IMR-90 (cell line): ENCODE measurements around the gene ACSBG1. TPM values are rescaled to one million over a fixed set of nuclear protein-coding genes. Genes with fewer than 3 reads are reported as not detected.

Source experiments
- ATAC-seq: fragments of 200-7000 bp; cut with Tn5 transposase; 2 replicates; pipeline ENCODE4 v1.9.1; 2020; ENCODE audit warnings: low read depth, mild to moderate bottlenecking, moderate library complexity
- BruUV-seq: library from RNA; stranded (reverse); fragments of 400-500 nt; replicated peaks from 2 replicates; lab custom pipeline; 2021; lab: Mats Ljungman, UMichigan
- CTCF ChIA-PET: fragments of 300-600 bp; formaldehyde crosslinking; extraction: SDS; loops from one replicate; lab custom pipeline; 2021; ENCODE audit warnings: antibody characterized with exemption; lab: Yijun Ruan, JAX
- POLR2A ChIA-PET: fragments of 300-600 bp; sonication (Branson Sonifier 250); formaldehyde crosslinking; loops from one replicate; lab custom pipeline; 2022; ENCODE audit warnings: antibody characterized with exemption; ENCODE audit not compliant: unreplicated experiment; lab: Charles Lee
- DNase-seq: peaks from one replicate; pipeline ENCODE4 v3.0.0; 2013
- H2AFZ ChIP-seq: replicated peaks from 2 replicates; pipeline ENCODE3; 2013; ENCODE audit warnings: low read length, mild to moderate bottlenecking; ENCODE audit not compliant: poor library complexity
- H2AK5ac ChIP-seq: 2 replicates; pipeline ENCODE4 v1.6.1; 2013; ENCODE audit warnings: low read depth, low read length, inconsistent platforms
- H2AK9ac ChIP-seq: replicated peaks from 2 replicates; pipeline ENCODE3; 2013; ENCODE audit warnings: mild to moderate bottlenecking, low read depth, low read length, moderate library complexity; ENCODE audit not compliant: poor library complexity
- H2BK120ac ChIP-seq: 2 replicates; pipeline ENCODE4 v1.6.1; 2013; ENCODE audit warnings: low read depth, low read length, inconsistent platforms
- H2BK15ac ChIP-seq: 3 replicates; pipeline ENCODE4 v1.6.1; 2013; ENCODE audit warnings: low read depth, low read length, inconsistent platforms
- H2BK20ac ChIP-seq: 2 replicates; pipeline ENCODE4 v1.6.1; 2013; ENCODE audit warnings: low read depth, mild to moderate bottlenecking, inconsistent platforms, low read length, moderate library complexity
- H2BK5ac ChIP-seq: 2 replicates; pipeline ENCODE4 v1.6.1; 2013; ENCODE audit warnings: mild to moderate bottlenecking, low read depth, low read length, inconsistent platforms; ENCODE audit not compliant: poor library complexity, severe bottlenecking
- H3K14ac ChIP-seq: replicated peaks from 2 replicates; pipeline ENCODE4 v1.6.1; 2013; ENCODE audit warnings: low read depth, low read length, inconsistent platforms
- H3K18ac ChIP-seq: 2 replicates; pipeline ENCODE4 v1.6.1; 2013; ENCODE audit warnings: low read depth, low read length, control low read depth
- H3K23ac ChIP-seq: 2 replicates; pipeline ENCODE4 v1.6.1; 2013; ENCODE audit warnings: low read depth, low read length, inconsistent platforms
- H3K27ac ChIP-seq: 2 replicates; pipeline ENCODE4 v1.5.1; 2013; ENCODE audit warnings: mild to moderate bottlenecking, control low read depth, low read length; ENCODE audit not compliant: insufficient read depth
- H3K27me3 ChIP-seq: 2 replicates; pipeline ENCODE4 v1.6.1; 2013; ENCODE audit warnings: low read length; ENCODE audit not compliant: control insufficient read depth, insufficient read depth
- H3K36me3 ChIP-seq: 2 replicates; pipeline ENCODE4 v1.6.1; 2013; ENCODE audit warnings: low read length, mixed read lengths; ENCODE audit not compliant: control insufficient read depth, insufficient read depth
- H3K4ac ChIP-seq: 2 replicates; pipeline ENCODE4 v1.6.1; 2013; ENCODE audit warnings: low read depth, low read length, inconsistent platforms
- H3K4me1 ChIP-seq: 2 replicates; pipeline ENCODE4 v1.6.1; 2013; ENCODE audit warnings: low read length, mixed read lengths; ENCODE audit not compliant: control insufficient read depth, insufficient read depth
- H3K4me2 ChIP-seq: 2 replicates; pipeline ENCODE4 v1.6.1; 2013; ENCODE audit warnings: low read depth, mild to moderate bottlenecking, control low read depth, low read length, moderate library complexity
- H3K4me3 ChIP-seq: 2 replicates; pipeline ENCODE4 v1.5.1; 2013; ENCODE audit warnings: low read depth, mild to moderate bottlenecking, control low read depth, low read length, moderate library complexity; ENCODE audit not compliant: insufficient read depth
- H3K56ac ChIP-seq: 2 replicates; pipeline ENCODE4 v1.6.1; 2013; ENCODE audit warnings: low read length, inconsistent platforms; ENCODE audit not compliant: insufficient read depth; ENCODE audit errors: extremely low read depth
- H3K79me1 ChIP-seq, 2 experiments: 2 replicates each; pipeline ENCODE4 v1.6.1; 2013; ENCODE audit warnings: low read length in 2 of 2, inconsistent platforms in 1 of 2, low read depth in 1 of 2
- H3K9ac ChIP-seq: 2 replicates; pipeline ENCODE4 v1.6.1; 2013; ENCODE audit warnings: low read depth, low read length, control low read depth
- H3K9me1 ChIP-seq: 2 replicates; pipeline ENCODE4 v1.6.1; 2013; ENCODE audit warnings: low read length, inconsistent platforms; ENCODE audit not compliant: insufficient read depth
- H3K9me3 ChIP-seq: 2 replicates; pipeline ENCODE4 v1.6.1; 2013; ENCODE audit warnings: low read length; ENCODE audit not compliant: control insufficient read depth, insufficient read depth
- H4K20me1 ChIP-seq: 2 replicates; pipeline ENCODE4 v1.6.1; 2013; ENCODE audit warnings: low read length, inconsistent platforms; ENCODE audit not compliant: insufficient read depth
- H4K5ac ChIP-seq: 2 replicates; pipeline ENCODE4 v1.6.1; 2013; ENCODE audit warnings: mild to moderate bottlenecking, low read depth, low read length, control low read depth
- H4K8ac ChIP-seq, 2 experiments: 2 replicates each; pipeline ENCODE4 v1.6.1; 2013; ENCODE audit warnings: low read depth in 2 of 2, low read length in 2 of 2, control low read depth in 1 of 2, inconsistent platforms in 1 of 2
- H4K91ac ChIP-seq: 2 replicates; pipeline ENCODE4 v1.6.1; 2013; ENCODE audit warnings: low read depth, low read length, inconsistent platforms; ENCODE audit not compliant: insufficient read depth
- BHLHE40 ChIP-seq: fragments of 150-350 bp; IDR thresholded peaks from 2 replicates; pipeline ENCODE4 v1.6.1; 2016; ENCODE audit warnings: mild to moderate bottlenecking, low read depth, low read length
- CTCF ChIP-seq: conservative IDR thresholded peaks from 2 replicates; pipeline ENCODE4 v1.5.1; 2012; ENCODE audit warnings: mild to moderate bottlenecking, low read depth, low read length, improper control_type of control experiment
- ELK1 ChIP-seq: fragments of 150-350 bp; IDR thresholded peaks from 2 replicates; pipeline ENCODE4 v1.6.1; 2016; ENCODE audit warnings: low read depth, mild to moderate bottlenecking, low read length, moderate library complexity, borderline replicate concordance
- MAFK ChIP-seq: IDR thresholded peaks from 2 replicates; pipeline ENCODE4 v1.6.1; 2012; ENCODE audit warnings: low read depth, low read length, improper control_type of control experiment
- MAZ ChIP-seq: IDR thresholded peaks from 2 replicates; pipeline ENCODE4 v1.6.1; 2012; ENCODE audit warnings: low read depth, mild to moderate bottlenecking, low read length, improper control_type of control experiment, moderate library complexity, borderline replicate concordance
- NFE2L2 ChIP-seq: fragments of 150-350 bp; IDR thresholded peaks from 2 replicates; pipeline ENCODE4 v1.6.1; 2016; ENCODE audit warnings: low read depth, mild to moderate bottlenecking, low read length
- POLR2A ChIP-seq: IDR thresholded peaks from 2 replicates; pipeline ENCODE4 v1.6.1; 2012; ENCODE audit warnings: mild to moderate bottlenecking, low read depth, low read length
- RCOR1 ChIP-seq: IDR thresholded peaks from 2 replicates; pipeline ENCODE4 v1.6.1; 2012; ENCODE audit warnings: mild to moderate bottlenecking, low read length, improper control_type of control experiment; ENCODE audit not compliant: insufficient replicate concordance
- SMC3 ChIP-seq: fragments of 150-350 bp; IDR thresholded peaks from 2 replicates; pipeline ENCODE4 v1.6.1; 2016; ENCODE audit warnings: low read depth, mild to moderate bottlenecking, antibody characterized with exemption, low read length, moderate library complexity
- USF2 ChIP-seq: fragments of 150-350 bp; IDR thresholded peaks from 2 replicates; pipeline ENCODE4 v1.6.1; 2017; ENCODE audit warnings: mild to moderate bottlenecking, antibody characterized with exemption, low read length, low read depth
- WGBS, 2 experiments: methylation state at CpG; one replicate each; pipeline versions ENCODE4 v1.1.5 to v1.1.7; 2013; ENCODE audit warnings: missing lambda C conversion rate in 2 of 2; ENCODE audit not compliant: insufficient read length in 1 of 2; ENCODE audit errors: extremely low coverage in 2 of 2; 5-methylcytosine and 5-hydroxymethylcytosine counted together
- dilution Hi-C: fragments of 300-500 bp; cut with HindIII; formaldehyde crosslinking; loops from one replicate; pipeline ENCODE4 v1.14.3; 2018; ENCODE audit warnings: low sequenced_read_pairs; ENCODE audit not compliant: unreplicated experiment
- in situ Hi-C: fragments of 300-500 bp; cut with MboI; formaldehyde crosslinking; loops from 3 replicates; pipeline ENCODE4 v1.14.3; 2019; ENCODE audit warnings: low sequenced_read_pairs, inconsistent platforms, mixed read lengths
- intact Hi-C: fragments of 100-400 bp; cut with micrococcal nuclease; formaldehyde crosslinking; loops from 2 replicates; pipeline ENCODE4 v1.10.0; 2022
- polyA plus RNA-seq, 3 experiments: library from polyadenylated mRNA; depleted of rRNA; stranded (reverse); fragments of >200 nt; gene quantifications; 2 replicates each; pipeline ENCODE4 v1.2.3, GENCODE V29; 2012; ENCODE audit warnings: low replicate concordance in 1 of 3
- total RNA-seq: library from RNA; depleted of rRNA; stranded (reverse); fragments of >200 nt; gene quantifications from 2 replicates; pipeline ENCODE4 v1.2.3, GENCODE V29; 2012

Gene ACSBG1
- total and polyA plus RNA-seq, 2 of the 4 experiments (the other 2 are of a cell fraction): 0.02 TPM; not detected in 1

GRCh38 chr15:78265752-78266224, 31.4 kb upstream of the ACSBG1 start:
- no CpG with 5 or more reads among the region's 9 CpGs for WGBS, 2 experiments
- no peaks in the 10 kb centered on the region for H3K9me3 ChIP-seq
- dilution Hi-C loops: no loop called here
- H2AFZ ChIP-seq: no peak overlapping the region
- no peak overlapping the region for H2BK5ac ChIP-seq
- H2AK9ac ChIP-seq: no peak overlapping the region
- H3K14ac ChIP-seq: no peak overlapping the region
- H2AK5ac ChIP-seq: no peak overlapping the region
- TF ChIP-seq BHLHE40 (no peak), SMC3 (no peak), USF2 (no peak), MAZ (no peak), NFE2L2 (no peak), ELK1 (no peak), POLR2A (no peak), RCOR1 (no peak), MAFK (no peak), CTCF (no peak)
- no TSS peak for BruUV-seq
- H2BK15ac ChIP-seq: no peak overlapping the region
- no peak overlapping the region for H2BK20ac ChIP-seq
- DNase-seq: peak; percentile 76
- H3K4me2 ChIP-seq: peak overlapping the region; percentile 21; the same call in 1 of the 2 replicates
- 0 out of 2 replicates have a peak, but pooled peaks cover 3% of the 10 kb centered on the region for H3K9me1 ChIP-seq
- H4K5ac ChIP-seq: no peak overlapping the region
- ATAC-seq: no peak; the same call in 1 of the 2 replicates
- H3K18ac ChIP-seq: peak overlapping the region; percentile 1; the same call in 1 of the 2 replicates
- in situ Hi-C loops: no loop called here
- H3K4me1 ChIP-seq: peaks cover 10% of the 10 kb centered on the region
- no peak overlapping the region for H3K23ac ChIP-seq
- H3K4me3 ChIP-seq: no peak overlapping the region
- no peaks in the 10 kb centered on the region for H3K36me3 ChIP-seq
- peaks cover 12% of the 10 kb centered on the region; the same call in 1 of the 2 replicates for H3K27me3 ChIP-seq
- ChIA-PET POLR2A (no interaction called here), CTCF (interaction anchor here (0.6 to 1.0 kb wide), 2 partner anchors 17 to 984 kb away, joined by 3 read pairs; no protein-coding TSS in a partner anchor)
- no peak overlapping the region for H2BK120ac ChIP-seq
- H3K9ac ChIP-seq: no peak overlapping the region
- no peaks in the 10 kb centered on the region for H4K20me1 ChIP-seq
- no peak overlapping the region for H3K4ac ChIP-seq
- no peak overlapping the region for H4K91ac ChIP-seq
- no peak overlapping the region for H3K56ac ChIP-seq
- H3K27ac ChIP-seq: no peak overlapping the region
- intact Hi-C loops: no loop called here
- H4K8ac ChIP-seq: no peak overlapping the region
- no peaks in the 10 kb centered on the region for H3K79me1 ChIP-seq
